ENCODE results near the gene NRG4.
"Not testable (repeated sequence)": the region's sequence is repeated elsewhere in the genome, so short reads cannot be mapped to it uniquely, and the experiment has no call there.

NRG4 gene

GRCh38 chr15:75925440-75925839 lies 86.8 kb downstream of the NRG4 start:
- no peak for DNase-seq

GRCh38 chr15:75924576-75924975 lies 87.6 kb downstream of the NRG4 start:
- no peak for DNase-seq

- DNase-seq: no peak
Measured at GRCh38 chr15:75923756-75924155, 88.5 kb downstream of the NRG4 start.

GRCh38 chr15:75921732-75922703 lies 90.2 kb downstream of the NRG4 start:
- DNase-seq: no peak

- DNase-seq: no peak
Measured at GRCh38 chr15:75920079-75920478, 92.1 kb downstream of the NRG4 start.

GRCh38 chr15:75918135-75918534 lies 94.1 kb downstream of the NRG4 start:
- no peak for DNase-seq

GRCh38 chr15:75916978-75917377 lies 95.2 kb downstream of the NRG4 start:
- no peak for DNase-seq

- not testable (repeated sequence) for DNase-seq
Measured at GRCh38 chr15:75910355-75910754, 101.9 kb downstream of the NRG4 start.

GRCh38 chr15:75905231-75905630 lies 107.0 kb downstream of the NRG4 start:
- no peak for DNase-seq

GRCh38 chr15:75903331-75904239 lies 108.6 kb downstream of the NRG4 start, which contains the start of gene FBXO22:
FBXO22 (plus strand) TSS chr15:75903878; CDS start chr15:75903964, 86 bp downstream.
- peak; percentile 78 for DNase-seq

GRCh38 chr15:75902129-75902557 lies 110.1 kb downstream of the NRG4 start:
- DNase-seq: peak; percentile 28

- DNase-seq: no peak
Measured at GRCh38 chr15:75900577-75900976, 111.6 kb downstream of the NRG4 start.

- no peak for DNase-seq
Measured at GRCh38 chr15:75895731-75896130, 116.5 kb downstream of the NRG4 start.

GRCh38 chr15:75891895-75892294 lies 120.3 kb downstream of the NRG4 start:
- DNase-seq: no peak

Data from NCI-H2227 treated with DMSO at 0.1 percent for 48 hours (cell line).